Effector CD4-positive, alpha-beta T cell (primary cell): ENCODE measurements around the gene SLCO2A1.

Experiments
- DNase-seq: peaks from one replicate; pipeline ENCODE4 v3.0.0-alpha.2; 2020

Gene SLCO2A1

GRCh38 chr3:133945381-133946095 is 84.2 kb downstream of the SLCO2A1 start:
- no peak for DNase-seq

DNA sequence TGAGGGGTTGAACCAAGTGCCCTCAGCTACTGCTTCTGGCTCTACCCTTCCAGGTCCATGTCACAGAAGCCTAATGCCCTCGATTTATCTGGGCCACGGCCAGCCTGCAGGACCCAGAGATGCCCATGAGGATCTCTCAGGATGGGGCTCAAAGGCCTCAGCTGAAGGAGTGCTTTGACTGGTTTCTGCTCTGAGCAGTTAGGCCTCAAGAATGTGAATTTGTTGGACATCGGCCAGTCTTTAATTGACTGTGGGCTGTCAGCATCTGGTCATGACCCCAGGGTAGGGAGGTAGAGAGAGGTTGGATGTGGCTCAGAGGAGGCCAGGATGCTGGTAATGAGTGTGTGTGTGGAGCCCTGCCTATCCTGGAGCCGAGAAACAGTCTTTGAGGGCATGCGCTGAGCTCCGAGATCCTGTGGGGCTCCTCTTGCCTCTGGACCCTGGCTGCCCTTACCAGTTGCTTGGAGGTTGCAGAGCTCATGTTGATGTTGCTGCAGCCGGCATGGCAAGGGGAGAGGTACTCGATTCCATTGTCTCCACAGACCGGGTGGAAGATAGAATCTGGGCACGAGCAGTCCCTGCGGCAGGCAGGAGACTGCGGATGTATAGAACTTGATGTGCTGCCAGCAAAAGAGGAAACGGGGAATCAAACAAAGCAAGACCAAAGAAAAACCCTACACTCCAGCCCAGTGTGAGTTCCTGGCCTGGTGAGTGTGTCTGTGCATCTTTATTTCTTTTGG is 84.9 kb downstream of the SLCO2A1 start:
- no peak for DNase-seq

- DNase-seq, result no peak
Observed at GRCh38 chr3:133944181-133944580, 85.5 kb downstream of the SLCO2A1 start.

- no peak for DNase-seq
Observed at GRCh38 chr3:133943639-133944141, 86.0 kb downstream of the SLCO2A1 start.

DNA sequence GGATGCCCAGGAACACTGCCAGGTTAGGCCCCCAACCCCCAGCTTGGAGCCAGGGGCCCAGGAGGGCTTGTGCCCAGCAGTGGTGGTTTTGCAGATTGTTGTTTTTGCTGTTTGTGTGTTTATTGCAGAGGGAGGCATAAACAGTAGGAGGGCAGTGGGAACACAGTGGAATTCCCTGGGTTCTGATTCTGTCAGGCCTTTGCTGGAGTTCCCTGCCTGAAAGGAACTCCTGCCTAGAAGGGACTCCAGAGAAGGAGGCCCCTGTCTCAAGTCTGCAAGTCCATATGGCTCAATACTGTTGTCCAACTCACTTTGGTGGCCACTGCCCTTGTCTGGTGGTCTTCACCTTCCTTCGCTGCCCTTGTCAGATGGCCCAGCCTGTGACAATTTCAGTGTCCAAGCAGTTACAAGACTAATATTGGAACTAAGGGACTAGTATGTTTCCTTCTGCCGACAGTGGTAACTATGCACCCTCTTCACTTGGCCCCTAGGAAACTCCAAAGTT is 86.6 kb downstream of the SLCO2A1 start:
- no peak for DNase-seq

GRCh38 chr3:133941415-133941821 is 88.3 kb downstream of the SLCO2A1 start:
- no peak for DNase-seq

- DNase-seq, result no peak
Observed at GRCh38 chr3:133940536-133940935, 89.2 kb downstream of the SLCO2A1 start.

DNA sequence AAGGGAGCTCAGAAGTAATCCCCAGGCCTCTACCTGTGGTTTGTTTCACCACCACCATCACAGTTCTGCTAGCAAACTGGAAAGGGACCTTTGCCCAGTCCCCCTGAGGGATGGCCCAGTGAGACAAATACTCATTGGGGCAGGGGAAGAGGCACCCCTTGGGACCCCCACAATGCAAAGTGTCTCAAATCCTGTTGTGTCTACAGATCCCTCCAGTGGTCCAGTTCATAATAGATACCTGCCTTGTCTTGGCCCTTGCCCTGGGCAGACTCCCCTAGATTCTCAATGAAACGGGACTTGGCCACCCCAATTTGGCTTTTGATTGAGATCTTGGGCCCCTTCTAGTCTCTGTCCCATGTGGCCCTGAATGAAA is 90.3 kb downstream of the SLCO2A1 start:
- DNase-seq, result no peak

DNA sequence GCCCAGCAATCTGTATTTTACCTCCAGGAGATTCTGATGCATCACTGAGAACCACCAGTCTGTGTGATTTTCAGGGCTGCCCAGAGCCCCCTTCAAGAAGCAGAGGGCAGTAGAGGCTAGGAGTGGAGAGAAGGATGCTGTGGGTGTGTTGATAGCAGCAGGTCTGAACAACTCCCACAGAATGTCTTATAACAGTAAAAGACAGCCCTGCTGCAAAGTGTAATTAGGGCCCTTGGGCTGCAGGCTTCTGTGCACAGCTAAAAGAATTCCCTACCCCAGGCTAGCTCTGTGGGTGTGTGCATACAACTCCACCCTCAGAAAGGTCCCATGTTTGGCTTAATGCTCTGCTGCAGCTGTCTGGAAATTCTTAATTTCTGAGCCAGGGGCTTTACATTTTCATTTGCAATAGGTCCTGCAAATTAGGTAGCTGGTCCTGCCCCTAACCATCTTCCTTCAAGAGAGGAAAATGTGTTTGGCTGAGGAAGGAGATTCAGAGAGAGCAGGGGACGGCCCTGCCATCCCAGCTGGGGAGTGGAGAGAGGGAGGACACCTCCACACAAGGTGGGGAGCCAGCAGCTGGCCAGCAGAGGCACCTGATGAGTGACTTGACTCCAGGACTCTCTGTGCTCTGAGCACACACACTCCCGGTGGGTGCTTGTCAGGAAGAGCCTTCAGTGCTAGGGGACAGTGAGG is 90.8 kb downstream of the SLCO2A1 start:
- DNase-seq, result no peak

DNA sequence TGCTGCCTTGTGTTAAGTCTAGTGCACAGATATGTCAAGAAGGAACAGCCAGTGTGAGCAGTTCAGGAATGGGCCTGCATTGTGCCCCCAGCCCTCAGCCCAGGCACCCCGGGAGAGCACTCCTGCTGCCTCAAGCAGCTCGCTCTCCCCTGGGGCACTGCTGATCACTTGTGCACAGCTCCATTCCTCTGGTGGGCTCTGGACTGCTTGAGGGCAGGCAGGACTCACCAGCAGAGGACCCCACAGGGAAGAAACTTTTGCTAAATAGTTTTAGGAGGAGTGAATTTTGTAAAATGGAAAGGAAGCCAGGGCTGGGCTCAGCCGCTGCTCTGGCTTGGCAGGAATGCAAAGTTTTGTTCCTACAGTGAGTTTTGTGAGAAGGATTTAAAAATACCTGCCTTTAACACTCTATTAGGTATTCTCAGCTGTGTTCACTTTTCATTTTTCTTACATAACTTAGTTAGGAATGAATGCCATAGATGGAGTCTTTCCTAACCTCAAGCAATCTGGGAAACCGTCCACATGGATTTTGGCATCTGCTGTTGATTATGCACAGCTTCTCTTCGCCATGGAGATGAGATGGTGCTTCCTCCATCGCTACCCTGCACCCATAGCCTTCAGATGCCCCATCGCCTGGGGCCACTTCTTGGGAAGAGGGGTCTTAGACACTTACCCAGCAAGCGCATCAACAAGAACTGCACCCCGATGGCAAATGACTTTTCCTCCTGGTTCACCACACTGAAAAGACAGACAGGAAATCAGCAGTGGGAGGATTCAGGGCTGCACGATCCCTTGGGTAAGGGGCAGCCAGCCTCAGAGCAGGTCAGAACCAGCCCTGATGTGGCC is 91.7 kb downstream of the SLCO2A1 start:
- DNase-seq, result no peak

- no peak for DNase-seq
Observed at GRCh38 chr3:133937061-133937686, 92.6 kb downstream of the SLCO2A1 start.

DNA sequence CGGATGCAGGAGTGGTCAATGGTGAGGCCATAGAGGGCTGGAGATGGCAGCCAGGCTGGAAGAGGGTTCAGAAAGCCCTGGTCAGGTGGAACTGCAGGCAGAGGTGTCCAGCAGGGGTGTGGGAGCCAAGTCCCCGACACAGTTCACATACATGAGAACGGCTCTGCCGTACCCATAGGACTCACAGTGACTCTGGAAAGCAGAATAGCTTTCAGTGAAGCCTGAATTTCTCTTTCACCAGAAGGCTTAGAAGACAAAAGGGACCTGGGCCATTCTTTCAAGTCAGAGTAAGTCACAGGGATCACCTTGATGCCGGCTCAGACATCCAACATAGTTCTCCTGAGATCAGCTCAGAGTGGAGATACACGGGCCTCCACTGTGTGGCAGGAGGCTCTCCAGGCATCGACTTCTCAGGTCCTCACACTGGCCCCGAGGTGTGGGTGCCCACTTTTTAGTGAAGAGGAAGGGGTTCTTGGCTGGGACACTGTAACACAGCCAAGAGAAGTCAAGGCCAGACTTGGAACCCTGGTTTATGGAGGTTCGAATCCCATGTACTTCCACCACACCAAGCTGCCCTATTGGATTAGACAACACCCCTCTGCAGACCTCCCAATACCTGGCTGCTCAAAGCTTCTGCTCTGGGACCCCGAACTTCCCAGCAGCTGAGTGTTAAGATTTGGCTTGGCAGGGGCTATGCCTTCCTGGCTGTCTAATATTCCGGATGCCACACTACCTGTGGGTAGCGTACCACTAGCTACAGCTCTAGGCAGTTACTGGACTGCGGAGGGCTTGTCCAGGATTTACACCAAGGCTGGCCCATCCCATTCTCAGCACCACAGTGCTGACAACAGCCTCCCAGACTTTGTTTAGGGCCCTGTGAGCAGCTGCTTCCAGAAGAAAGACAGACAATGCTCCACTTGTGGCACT is 93.6 kb downstream of the SLCO2A1 start:
- DNase-seq, result no peak

DNA sequence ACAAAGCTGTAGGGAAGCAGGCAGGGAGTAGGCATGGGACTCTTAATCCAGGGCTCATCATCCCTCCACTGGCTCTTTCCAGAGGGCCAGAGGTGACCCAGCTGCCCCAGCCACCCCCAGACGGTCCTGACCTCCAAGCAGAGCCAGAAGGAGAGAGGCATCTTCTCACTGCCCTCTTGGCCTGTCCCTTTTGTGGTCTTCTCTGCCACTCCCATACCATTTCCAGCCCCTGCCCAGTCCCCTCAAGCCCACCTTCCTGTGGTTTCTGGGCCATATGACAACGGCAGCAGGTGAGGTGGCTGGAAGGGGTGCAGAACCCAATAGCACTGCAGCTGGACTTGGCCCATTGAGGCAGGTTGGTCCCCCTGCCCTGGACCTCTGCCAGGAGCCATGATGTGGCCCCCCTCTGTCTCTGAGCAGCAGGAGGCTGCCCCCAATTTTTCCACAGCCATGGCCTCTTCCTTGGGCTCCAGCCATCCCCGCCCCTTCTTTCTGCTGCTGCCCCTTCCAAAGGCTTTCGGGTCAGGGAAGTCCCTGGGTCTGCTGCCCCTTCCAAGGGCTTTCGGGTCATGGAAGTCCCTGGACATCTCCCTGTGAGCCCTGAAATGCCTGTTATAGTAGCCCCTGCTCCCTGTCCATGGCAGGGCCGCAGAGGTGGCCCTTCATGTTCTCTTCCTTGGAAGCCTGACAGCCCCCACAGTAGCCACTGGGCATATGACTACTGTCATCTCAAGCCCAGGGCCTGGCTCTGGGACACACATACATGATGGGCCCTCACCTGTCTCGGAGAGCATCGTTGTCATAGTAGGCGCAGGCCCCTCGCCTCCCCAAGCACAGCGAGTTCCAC is 94.5 kb downstream of the SLCO2A1 start:
- no peak for DNase-seq

GRCh38 chr3:133934073-133934970 is 95.4 kb downstream of the SLCO2A1 start:
- DNase-seq, result no peak

DNA sequence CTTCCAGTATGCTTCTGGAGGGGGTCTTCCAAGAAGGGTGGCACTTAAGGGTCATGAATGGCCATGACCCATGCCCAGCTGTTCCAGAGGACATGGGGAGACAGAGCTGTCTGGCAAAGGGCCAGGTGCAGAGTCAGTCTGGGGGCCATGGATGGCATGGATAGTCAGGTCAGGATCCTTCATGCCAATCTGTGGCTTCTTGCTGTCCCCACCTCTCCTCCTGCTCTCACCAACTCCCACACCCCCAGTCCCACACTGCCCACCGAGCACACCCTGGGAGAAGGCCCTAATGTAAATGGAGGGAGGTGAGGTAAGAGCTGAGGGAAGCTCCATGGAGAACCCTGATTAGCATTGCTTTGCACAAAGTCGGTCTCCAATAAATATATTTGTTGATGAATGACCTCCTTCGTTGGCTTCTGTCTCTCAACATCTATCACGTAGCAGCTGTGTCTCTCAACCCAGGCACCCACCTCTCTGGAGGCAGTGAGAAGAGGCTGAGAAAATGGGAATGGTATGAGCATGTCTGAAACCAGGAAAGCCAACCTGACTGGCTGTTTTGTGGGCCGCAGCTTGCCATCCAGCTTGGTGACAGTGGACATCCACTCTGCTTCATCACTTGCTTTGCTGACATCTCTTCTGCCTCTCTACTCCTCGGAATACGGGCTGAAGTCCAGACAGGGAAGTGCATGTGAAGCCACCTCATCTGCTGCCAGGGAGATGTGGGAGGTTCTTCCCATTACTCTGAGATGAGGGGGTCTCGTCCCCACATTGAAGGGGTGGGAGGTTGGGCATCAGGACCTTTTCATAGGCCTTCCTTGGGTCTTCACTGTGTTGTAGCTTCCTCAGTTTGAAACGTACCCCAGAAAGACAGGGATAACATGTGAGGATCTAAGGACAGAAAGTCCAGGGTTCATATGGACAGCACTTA is 96.4 kb downstream of the SLCO2A1 start:
- no peak for DNase-seq

DNA sequence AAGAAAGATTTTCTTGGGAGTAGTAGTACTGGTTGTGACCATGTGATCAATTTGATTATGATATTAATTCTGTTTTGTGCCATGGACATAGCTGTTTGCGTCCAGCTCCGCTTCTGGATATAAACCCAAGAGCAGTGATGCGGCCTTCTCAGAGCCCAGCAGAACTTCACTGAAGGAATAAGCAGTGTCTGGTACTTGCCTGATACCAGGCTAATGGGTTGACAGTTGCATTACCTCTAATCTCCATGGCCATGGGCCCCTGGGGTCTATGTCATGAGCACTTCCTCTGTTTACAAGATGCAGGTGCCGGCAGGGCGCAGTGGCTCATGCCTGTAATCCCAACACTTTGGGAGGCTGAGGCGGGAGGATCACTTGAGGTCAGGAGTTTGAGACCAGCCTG is 97.7 kb downstream of the SLCO2A1 start:
- no peak for DNase-seq

GRCh38 chr3:133931084-133931483 is 98.6 kb downstream of the SLCO2A1 start:
- no peak for DNase-seq
